HepG2 (cell line): Measurements from ENCODE around the gene TSGA10. TPM values are rescaled to one million over a fixed set of nuclear protein-coding genes. Genes with fewer than 3 reads are reported as not detected.

ENCODE experiments used
- CEBPB ChIP-seq: IDR thresholded peaks from 2 replicates; pipeline ENCODE4 v1.6.1; 2011; ENCODE audit warnings: low read depth, low read length, improper control_type of control experiment, borderline replicate concordance
- HCFC1 ChIP-seq: fragments of 150-350 bp; IDR thresholded peaks from 2 replicates; pipeline ENCODE4 v1.6.1; 2014; ENCODE audit warnings: low read depth, low read length
- KDM6A ChIP-seq: IDR thresholded peaks from 2 replicates; pipeline ENCODE4 v1.6.1; 2016; ENCODE audit warnings: low read depth
- NBN ChIP-seq: fragments of 450-650 bp; conservative IDR thresholded peaks from 2 replicates; pipeline ENCODE4 v1.6.1; 2017
- NCOA1 ChIP-seq: sonication (generic); formaldehyde crosslinking; IDR thresholded peaks from 2 replicates; pipeline ENCODE4 v1.9.0; 2021; ENCODE audit warnings: missing genetic modification reagents
- PRPF4 ChIP-seq: fragments of 200-400 bp; formaldehyde crosslinking; IDR thresholded peaks from 2 replicates; pipeline ENCODE4 v1.6.1; 2016; ENCODE audit warnings: low read length, low read depth; ENCODE audit not compliant: poor library complexity, severe bottlenecking
- TAF1 ChIP-seq: sonication (generic); formaldehyde crosslinking; IDR thresholded peaks from 2 replicates; pipeline ENCODE4 v1.4.0; 2020; ENCODE audit warnings: missing genetic modification reagents
- ZBTB3 ChIP-seq: sonication (generic); formaldehyde crosslinking; IDR thresholded peaks from 2 replicates; pipeline ENCODE4 v1.4.0; 2020; ENCODE audit warnings: low read depth, mild to moderate bottlenecking, moderate library complexity, missing genetic modification reagents, borderline replicate concordance
- ZNF276 ChIP-seq: sonication (generic); formaldehyde crosslinking; IDR thresholded peaks from 2 replicates; pipeline ENCODE4 v1.4.0; 2020; ENCODE audit warnings: mild to moderate bottlenecking, low read depth, missing genetic modification reagents
- ZNF280D ChIP-seq: sonication (generic); formaldehyde crosslinking; IDR thresholded peaks from 2 replicates; pipeline ENCODE4 v1.5.1; 2020; ENCODE audit warnings: mild to moderate bottlenecking, missing genetic modification reagents
- ZNF34 ChIP-seq: sonication (generic); formaldehyde crosslinking; IDR thresholded peaks from 2 replicates; pipeline ENCODE4 v1.4.0; 2020; ENCODE audit warnings: mild to moderate bottlenecking, missing genetic modification reagents, borderline replicate concordance
- ZNF510 ChIP-seq: sonication (generic); formaldehyde crosslinking; IDR thresholded peaks from 2 replicates; pipeline ENCODE4 v1.4.0; 2020; ENCODE audit warnings: low read depth, mild to moderate bottlenecking, missing genetic modification reagents
- ZNF570 ChIP-seq: sonication (generic); formaldehyde crosslinking; IDR thresholded peaks from 2 replicates; pipeline ENCODE4 v1.4.0; 2020; ENCODE audit warnings: mild to moderate bottlenecking, missing genetic modification reagents, borderline replicate concordance
- ZNF720 ChIP-seq: sonication (generic); formaldehyde crosslinking; IDR thresholded peaks from 2 replicates; pipeline ENCODE4 v1.4.0; 2020; ENCODE audit warnings: missing genetic modification reagents
- ZUFSP ChIP-seq: sonication (generic); formaldehyde crosslinking; IDR thresholded peaks from 2 replicates; pipeline ENCODE4 v1.9.0; 2021; ENCODE audit warnings: missing genetic modification reagents, mild to moderate bottlenecking, borderline replicate concordance
- polyA plus RNA-seq, 8 experiments: library from polyadenylated mRNA; depleted of rRNA in 3 of 8; stranded (reverse) in 7 of 8; unstranded in 1 of 8; fragments of >200 nt; fragmentation: Illumina TruSeq in 4 of 8; extraction: Trizol in 4 of 8; gene quantifications; 2 replicates each; pipeline versions ENCODE4 v1.2.1 to v1.2.3, GENCODE V29; 2011 to 2016; ENCODE audit warnings: low read depth in 4 of 8, missing spikeins in 1 of 8, mixed read lengths in 1 of 8; ENCODE audit not compliant: insufficient read depth in 1 of 8
- total RNA-seq, 5 experiments: library from RNA; depleted of rRNA; stranded (reverse); fragments of >200 nt; fragmentation: Illumina TruSeq; extraction: Trizol; gene quantifications; 2 replicates each; pipeline ENCODE4 v1.2.3, GENCODE V29; 2016; ENCODE audit warnings: low read depth in 1 of 5
- TF ChIP-seq, protein P1 (sequence below): sonication (generic); formaldehyde crosslinking; IDR thresholded peaks from 2 replicates; pipeline ENCODE4 v1.4.0; 2020; ENCODE audit warnings: missing genetic modification reagents
- TF ChIP-seq, protein P2 (sequence below): sonication (generic); formaldehyde crosslinking; IDR thresholded peaks from 2 replicates; pipeline ENCODE4 v1.5.0; 2020; ENCODE audit warnings: mild to moderate bottlenecking, missing genetic modification reagents

Gene TSGA10
- total and polyA plus RNA-seq, 2 of the 13 experiments (the other 11 are each of a cell fraction or from before 2014, with no cell fraction given) = 4.7 to 13.1 TPM

DNA sequence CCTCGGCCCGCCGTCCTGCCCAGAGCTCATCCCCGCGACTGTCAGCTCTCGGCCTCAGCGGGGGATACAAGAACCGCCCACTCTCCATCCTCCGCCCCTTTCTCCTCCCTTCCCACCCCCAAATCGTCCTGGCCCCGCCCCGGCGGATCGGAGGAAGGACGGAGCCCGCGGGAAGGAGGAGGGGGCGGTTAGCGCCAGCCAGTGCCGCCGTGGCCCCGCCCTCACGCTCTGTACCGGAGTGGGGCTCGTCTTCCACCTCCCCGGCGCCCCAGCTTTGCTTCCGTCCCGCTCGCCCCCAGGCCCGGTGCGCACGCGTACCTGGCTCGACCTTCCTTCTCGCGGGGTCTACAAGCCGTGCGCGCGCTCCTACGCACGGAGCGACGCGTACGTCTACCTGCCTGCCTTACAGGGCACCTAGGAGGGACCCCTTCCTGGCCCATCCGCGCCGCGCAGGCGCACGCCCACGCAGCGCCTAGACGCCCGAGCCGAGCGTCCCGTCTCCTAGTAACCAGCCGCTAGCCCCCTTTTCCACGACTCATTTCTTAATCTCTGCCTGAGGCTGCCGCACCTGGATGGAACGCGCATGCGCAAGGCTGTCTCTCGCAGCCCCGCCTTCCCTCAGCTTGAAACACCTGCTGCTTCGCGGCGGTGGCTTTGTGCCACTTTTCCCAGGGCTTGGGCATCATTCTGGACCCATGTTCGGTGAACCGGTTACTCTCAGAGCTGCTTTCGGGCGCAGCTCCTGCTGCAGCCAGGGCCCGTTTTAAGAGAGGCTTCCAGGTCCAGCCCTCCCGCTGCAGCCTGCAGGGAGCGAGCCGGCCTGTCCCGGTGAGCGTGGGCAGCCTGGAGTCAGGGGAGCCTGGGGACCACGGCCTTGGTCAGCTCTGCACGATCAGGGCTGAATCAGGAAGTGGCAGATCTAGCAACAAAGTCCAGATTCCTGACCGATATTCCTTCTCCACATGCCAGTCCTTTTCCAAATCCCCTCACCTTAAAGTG lies 13.3 kb downstream of the TSGA10 start, which contains the start of gene C2orf15 (continued):
- TF ChIP-seq ZNF276 (CRISPR knock-in tag) (no peak; the same call in 1 of the 2 replicates), PRPF4 (no peak), ZBTB3 (CRISPR knock-in tag) (no peak), CEBPB (peak; percentile 63; the same call in 1 of the 2 replicates), ZNF720 (CRISPR knock-in tag) (no peak), NCOA1 (CRISPR knock-in tag) (peak; percentile 94; the same call in 1 of the 2 replicates), ZNF280D (CRISPR knock-in tag) (peak; percentile 45), ZNF570 (peak; percentile 45; the same call in 1 of the 2 replicates), HCFC1 (no peak; the same call in 1 of the 2 replicates), ZNF510 (CRISPR knock-in tag) (peak; percentile 88; the same call in 1 of the 2 replicates), KDM6A (CRISPR knock-in tag) (no peak), ZUFSP (CRISPR knock-in tag) (no peak), TAF1 (peak; percentile 55; the same call in 1 of the 2 replicates), NBN (no peak), ZNF34 (0 out of 2 replicates have a peak, but pooled peaks have one; percentile 51)
- TF ChIP-seq, protein P1, sequence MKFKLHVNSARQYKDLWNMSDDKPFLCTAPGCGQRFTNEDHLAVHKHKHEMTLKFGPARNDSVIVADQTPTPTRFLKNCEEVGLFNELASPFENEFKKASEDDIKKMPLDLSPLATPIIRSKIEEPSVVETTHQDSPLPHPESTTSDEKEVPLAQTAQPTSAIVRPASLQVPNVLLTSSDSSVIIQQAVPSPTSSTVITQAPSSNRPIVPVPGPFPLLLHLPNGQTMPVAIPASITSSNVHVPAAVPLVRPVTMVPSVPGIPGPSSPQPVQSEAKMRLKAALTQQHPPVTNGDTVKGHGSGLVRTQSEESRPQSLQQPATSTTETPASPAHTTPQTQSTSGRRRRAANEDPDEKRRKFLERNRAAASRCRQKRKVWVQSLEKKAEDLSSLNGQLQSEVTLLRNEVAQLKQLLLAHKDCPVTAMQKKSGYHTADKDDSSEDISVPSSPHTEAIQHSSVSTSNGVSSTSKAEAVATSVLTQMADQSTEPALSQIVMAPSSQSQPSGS = 0 out of 2 replicates have a peak, but pooled peaks have one; percentile 37
- TF ChIP-seq, protein P2, sequence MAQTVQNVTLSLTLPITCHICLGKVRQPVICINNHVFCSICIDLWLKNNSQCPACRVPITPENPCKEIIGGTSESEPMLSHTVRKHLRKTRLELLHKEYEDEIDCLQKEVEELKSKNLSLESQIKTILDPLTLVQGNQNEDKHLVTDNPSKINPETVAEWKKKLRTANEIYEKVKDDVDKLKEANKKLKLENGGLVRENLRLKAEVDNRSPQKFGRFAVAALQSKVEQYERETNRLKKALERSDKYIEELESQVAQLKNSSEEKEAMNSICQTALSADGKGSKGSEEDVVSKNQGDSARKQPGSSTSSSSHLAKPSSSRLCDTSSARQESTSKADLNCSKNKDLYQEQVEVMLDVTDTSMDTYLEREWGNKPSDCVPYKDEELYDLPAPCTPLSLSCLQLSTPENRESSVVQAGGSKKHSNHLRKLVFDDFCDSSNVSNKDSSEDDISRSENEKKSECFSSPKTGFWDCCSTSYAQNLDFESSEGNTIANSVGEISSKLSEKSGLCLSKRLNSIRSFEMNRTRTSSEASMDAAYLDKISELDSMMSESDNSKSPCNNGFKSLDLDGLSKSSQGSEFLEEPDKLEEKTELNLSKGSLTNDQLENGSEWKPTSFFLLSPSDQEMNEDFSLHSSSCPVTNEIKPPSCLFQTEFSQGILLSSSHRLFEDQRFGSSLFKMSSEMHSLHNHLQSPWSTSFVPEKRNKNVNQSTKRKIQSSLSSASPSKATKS (CRISPR knock-in tag) = no peak
